PFSK-1 (cell line): ENCODE results near the gene AGPAT4.

Source experiments
- POLR2AphosphoS5 ChIP-seq: IDR thresholded peaks from 2 replicates; pipeline ENCODE4 v1.6.1; 2012; ENCODE audit warnings: low read depth, mild to moderate bottlenecking, control low read depth, low read length, moderate library complexity
- REST ChIP-seq, 2 experiments: IDR thresholded peaks; 2 replicates each; pipeline versions ENCODE4 v1.6.1 to v1.8.0; 2011 to 2012; ENCODE audit warnings: low read depth in 2 of 2, low read length in 2 of 2, control low read depth in 1 of 2, inconsistent platforms in 1 of 2, mild to moderate bottlenecking in 1 of 2, moderate library complexity in 1 of 2; ENCODE audit not compliant: insufficient read depth in 1 of 2

GRCh38 chr6:161273274-161273751 is 548 bp downstream of the AGPAT4 start:
- TF ChIP-seq POLR2AphosphoS5 = no peak
- no peak for TF ChIP-seq REST (IDR thresholded peaks at IDR 0.05; ENCODE audit: insufficient read depth in 1 of 2, low read depth in 2 of 2, low read length in 2 of 2)
